Peyer's patch (tissue), 4 donors: ENCODE results near the gene AQP6.

Experiments
- POLR2A ChIP-seq, 2 donors: fragments of 450-650 bp; IDR thresholded peaks; one replicate each; pipeline ENCODE4 v1.5.1; 2017; ENCODE audit warnings: antibody characterized with exemption in 2 of 2, mild to moderate bottlenecking in 2 of 2, moderate library complexity in 2 of 2
- TF ChIP-seq, protein P1 (sequence below), 6 experiments: fragments of 450-650 bp in 4 of 6; fragments of 200-600 bp in 2 of 6; sonication (generic) in 1 of 6; IDR thresholded peaks; one replicate each; pipeline ENCODE4 v1.5.1; 2017 to 2019; ENCODE audit warnings: antibody characterized with exemption in 6 of 6, mild to moderate bottlenecking in 3 of 6, moderate library complexity in 1 of 6

DNA sequence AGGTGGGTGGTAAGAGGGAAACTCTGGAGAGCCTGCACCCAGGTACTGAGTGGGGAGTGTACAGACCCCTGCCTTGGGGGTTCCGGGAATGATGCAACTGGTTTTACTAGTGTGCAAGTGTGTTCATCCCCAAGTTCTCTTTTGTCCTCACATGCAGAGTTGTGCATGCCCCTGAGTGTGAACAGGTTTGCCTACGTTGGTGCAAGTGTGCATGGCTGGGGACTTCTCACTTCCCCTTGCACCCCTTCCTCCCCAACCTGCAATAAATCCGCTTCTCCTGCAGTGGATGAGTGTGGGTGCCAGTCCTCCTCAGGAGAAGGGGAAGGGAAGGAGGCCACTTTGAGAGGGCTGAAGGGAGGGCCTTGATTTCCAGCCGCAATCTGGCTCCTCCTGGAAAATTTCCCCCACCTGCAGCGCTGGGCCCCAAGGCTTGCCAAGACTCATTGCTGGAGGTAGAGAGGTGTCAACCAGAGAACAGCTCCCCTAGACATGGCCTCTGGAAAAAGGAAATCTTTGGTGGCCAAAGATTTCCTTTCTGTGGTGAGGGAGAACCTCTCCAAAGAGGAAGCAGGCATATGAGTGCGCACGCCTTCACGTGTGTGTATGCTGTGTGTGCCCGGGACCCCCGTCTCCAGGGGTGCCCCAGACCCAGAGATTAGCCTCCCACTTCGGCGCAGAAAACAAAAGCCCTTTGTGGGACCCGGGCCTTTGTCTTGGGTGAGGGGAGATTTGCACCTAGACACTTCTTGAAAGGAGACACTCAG, 16.7 kb upstream of the AQP6 start:
- no peak for TF ChIP-seq POLR2A (IDR thresholded peaks at IDR 0.05)
- TF ChIP-seq, protein P1, sequence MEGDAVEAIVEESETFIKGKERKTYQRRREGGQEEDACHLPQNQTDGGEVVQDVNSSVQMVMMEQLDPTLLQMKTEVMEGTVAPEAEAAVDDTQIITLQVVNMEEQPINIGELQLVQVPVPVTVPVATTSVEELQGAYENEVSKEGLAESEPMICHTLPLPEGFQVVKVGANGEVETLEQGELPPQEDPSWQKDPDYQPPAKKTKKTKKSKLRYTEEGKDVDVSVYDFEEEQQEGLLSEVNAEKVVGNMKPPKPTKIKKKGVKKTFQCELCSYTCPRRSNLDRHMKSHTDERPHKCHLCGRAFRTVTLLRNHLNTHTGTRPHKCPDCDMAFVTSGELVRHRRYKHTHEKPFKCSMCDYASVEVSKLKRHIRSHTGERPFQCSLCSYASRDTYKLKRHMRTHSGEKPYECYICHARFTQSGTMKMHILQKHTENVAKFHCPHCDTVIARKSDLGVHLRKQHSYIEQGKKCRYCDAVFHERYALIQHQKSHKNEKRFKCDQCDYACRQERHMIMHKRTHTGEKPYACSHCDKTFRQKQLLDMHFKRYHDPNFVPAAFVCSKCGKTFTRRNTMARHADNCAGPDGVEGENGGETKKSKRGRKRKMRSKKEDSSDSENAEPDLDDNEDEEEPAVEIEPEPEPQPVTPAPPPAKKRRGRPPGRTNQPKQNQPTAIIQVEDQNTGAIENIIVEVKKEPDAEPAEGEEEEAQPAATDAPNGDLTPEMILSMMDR (IDR thresholded peaks at IDR 0.05) = no peak
